NB4 (cell line): Measurements from ENCODE around the gene OR2J2.
"Not testable (repeated sequence)": the region's sequence is repeated elsewhere in the genome, so short reads cannot be mapped to it uniquely, and the experiment has no call there.

Source experiments
- CTCF ChIP-seq: IDR thresholded peaks from one replicate; pipeline ENCODE4 v1.5.1; 2012; ENCODE audit warnings: low read depth, low read length
- MAX ChIP-seq: IDR thresholded peaks from 2 replicates; pipeline ENCODE4 v1.6.1; 2011; ENCODE audit warnings: low read depth, low read length
- MYC ChIP-seq: IDR thresholded peaks from 2 replicates; pipeline ENCODE4 v1.6.1; 2011; ENCODE audit warnings: low read depth, low read length
- POLR2A ChIP-seq: IDR thresholded peaks from 2 replicates; pipeline ENCODE4 v1.6.1; 2011; ENCODE audit warnings: mild to moderate bottlenecking; ENCODE audit not compliant: insufficient read length; ENCODE audit errors: extremely low read depth

DNA sequence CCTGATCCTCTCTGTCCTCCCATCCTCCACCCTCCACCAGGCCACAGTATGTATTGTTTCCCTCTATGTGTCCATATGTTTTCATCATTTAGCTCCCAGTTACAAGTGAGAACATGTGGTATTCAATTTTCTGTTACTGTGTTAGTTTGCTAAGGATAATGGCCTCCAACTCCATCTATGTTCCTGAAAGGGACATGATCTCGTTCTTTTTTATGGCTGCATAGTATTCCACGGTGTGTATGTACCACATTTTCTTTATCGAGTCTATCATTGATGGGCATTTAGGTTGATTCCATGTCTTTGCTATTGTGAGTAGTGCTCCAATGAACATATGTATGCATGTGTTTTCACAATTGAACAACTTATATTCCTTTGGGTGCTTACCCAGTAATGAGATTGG lies 21.3 kb upstream of the OR2J2 start:
- TF ChIP-seq CTCF, MYC, POLR2A, MAX: not testable (repeated sequence)
